Measurements from ENCODE around the gene CTNND2. TPM values are rescaled to one million over a fixed set of nuclear protein-coding genes. Genes with fewer than 3 reads are reported as not detected.

The CTNND2 gene
- total and polyA plus RNA-seq, 9 of the 15 experiments (the other 6 are each of a cell fraction or from before 2014, with no cell fraction given) = 0.03 to 0.35 TPM; not detected in 7

DNA sequence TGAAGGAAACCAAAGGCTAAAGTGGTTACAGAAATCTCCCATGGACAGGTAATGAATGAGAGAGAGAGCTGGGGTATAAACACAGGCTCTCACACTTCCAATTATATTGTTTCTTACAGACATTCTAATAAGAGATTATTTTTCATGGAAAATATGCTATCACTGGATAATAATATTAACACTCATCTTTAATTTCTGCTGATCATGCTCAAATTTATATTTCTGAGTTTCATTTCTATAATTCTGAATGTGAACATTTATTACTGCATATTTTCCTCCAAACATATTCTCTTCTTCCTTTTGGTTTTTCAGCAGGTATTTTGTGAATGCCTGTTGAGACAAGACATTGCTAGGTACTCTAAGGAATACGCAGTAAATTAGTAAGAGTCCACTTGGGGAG, 733.0 kb downstream of the CTNND2 start (continued):
- TF ChIP-seq CHD2 (IDR thresholded peaks at IDR 0.05; ENCODE audit: low read depth, low read length) (no peak), CEBPG (CRISPR knock-in tag; IDR thresholded peaks at IDR 0.05) (no peak), CEBPG (tag; conservative IDR thresholded peaks at IDR 0.05 in 1 of 2, IDR thresholded peaks at IDR 0.05 in 1 of 2) (no peak), ZNF316 (IDR thresholded peaks at IDR 0.05) (peak; percentile 72), ZNF133 (CRISPR knock-in tag; IDR thresholded peaks at IDR 0.05) (no peak), KLF1 (tag; IDR thresholded peaks at IDR 0.05) (no peak), C11orf30 (IDR thresholded peaks at IDR 0.05; ENCODE audit: low read depth) (peak; percentile 45; the same call in 1 of the 2 replicates), FOXJ2 (tag; IDR thresholded peaks at IDR 0.05) (no peak), PCBP1 (IDR thresholded peaks at IDR 0.05; ENCODE audit: low read depth, low read length, poor library complexity, severe bottlenecking) (no peak)
- TF ChIP-seq, protein P1, sequence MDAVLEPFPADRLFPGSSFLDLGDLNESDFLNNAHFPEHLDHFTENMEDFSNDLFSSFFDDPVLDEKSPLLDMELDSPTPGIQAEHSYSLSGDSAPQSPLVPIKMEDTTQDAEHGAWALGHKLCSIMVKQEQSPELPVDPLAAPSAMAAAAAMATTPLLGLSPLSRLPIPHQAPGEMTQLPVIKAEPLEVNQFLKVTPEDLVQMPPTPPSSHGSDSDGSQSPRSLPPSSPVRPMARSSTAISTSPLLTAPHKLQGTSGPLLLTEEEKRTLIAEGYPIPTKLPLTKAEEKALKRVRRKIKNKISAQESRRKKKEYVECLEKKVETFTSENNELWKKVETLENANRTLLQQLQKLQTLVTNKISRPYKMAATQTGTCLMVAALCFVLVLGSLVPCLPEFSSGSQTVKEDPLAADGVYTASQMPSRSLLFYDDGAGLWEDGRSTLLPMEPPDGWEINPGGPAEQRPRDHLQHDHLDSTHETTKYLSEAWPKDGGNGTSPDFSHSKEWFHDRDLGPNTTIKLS (IDR thresholded peaks at IDR 0.05; ENCODE audit: borderline replicate concordance, low read depth) = no peak

DNA sequence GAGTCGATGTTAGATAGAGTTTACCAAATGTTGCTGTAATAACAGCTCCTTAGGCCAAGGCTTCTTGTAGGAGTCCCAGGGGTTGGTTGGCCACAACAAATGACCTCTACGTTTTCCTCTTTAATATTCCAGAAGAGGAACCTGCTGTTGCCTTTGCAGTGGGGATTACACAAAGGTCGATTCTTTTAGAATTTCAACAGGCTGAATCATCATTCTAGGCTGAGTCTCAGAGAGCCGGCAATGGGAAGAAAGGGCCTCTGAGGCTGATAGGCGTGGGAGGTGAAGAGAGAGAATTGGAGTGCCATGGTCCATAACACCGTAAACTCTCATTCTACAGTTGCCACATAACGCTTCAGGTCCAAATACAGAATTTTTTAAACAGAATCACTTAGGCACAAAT, 737.3 kb downstream of the CTNND2 start:
- Histone ChIP-seq H3K27ac (ENCODE audit: extremely low read depth, low read depth, low read length) (no peak overlapping the region), H3K9me3 (replicated peaks; ENCODE audit: control insufficient read depth, insufficient read depth, low read depth, low read length) (no peaks in the 10 kb centered on the region; the same call in 1 of the 2 replicates), H3K36me3 (ENCODE audit: control insufficient read depth, insufficient read depth, low read length) (no peaks in the 10 kb centered on the region), H4K20me1 (replicated peaks; ENCODE audit: control insufficient read depth, insufficient read depth, low read length) (no peaks in the 10 kb centered on the region), H3K4me1 (replicated peaks in 1 of 2; ENCODE audit: control insufficient read depth in 2 of 2, insufficient read depth in 2 of 2, low read length in 2 of 2) (no peaks in the 10 kb centered on the region), H3K4me2 (ENCODE audit: insufficient read depth, low read length) (no peak overlapping the region), H3K9me1 (ENCODE audit: control insufficient read depth, insufficient read depth, low read length) (no peaks in the 10 kb centered on the region), H3K4me3 (no peak overlapping the region), H3K79me2 (ENCODE audit: control insufficient read depth, insufficient read depth, low read length) (no peaks in the 10 kb centered on the region), H2AFZ (ENCODE audit: low read depth, low read length) (no peak overlapping the region), H3K9ac (ENCODE audit: insufficient read depth in 1 of 2, low read depth in 2 of 2, low read length in 2 of 2) (no peak overlapping the region), H3K27me3 (ENCODE audit: control insufficient read depth in 2 of 2, insufficient read depth in 2 of 2, low read length in 2 of 2) (no peaks in the 10 kb centered on the region)
- intact Hi-C loops (cut with micrococcal nuclease) (no loop called here), in situ Hi-C loops (cut with MboI) (loop anchor here (25.0 kb wide), 1 partner anchor 705 kb away; no protein-coding TSS in a partner anchor)
- BruUV-seq (replicated peaks) = no TSS peak
- 0% methylated on average over 7 of the region's 7 CpGs for WGBS (ENCODE audit: insufficient coverage, low coverage, missing lambda C conversion rate)
- ChIA-PET POLR2A (no interaction called here), CTCF (ENCODE audit: low intra/inter-chr PET ratio) (no interaction called here)
- FAIRE-seq (no peak), DNase-seq (ENCODE audit: extremely low read depth in 1 of 4, low spot score in 3 of 4) (no peak), ATAC-seq (no peak)
- TF ChIP-seq ZNF444 (CRISPR knock-in tag; IDR thresholded peaks at IDR 0.05) = no peak
- TF ChIP-seq BRCA1 (IDR thresholded peaks at IDR 0.05) = no peak
- TF ChIP-seq BRCA1 (CRISPR knock-in tag; IDR thresholded peaks at IDR 0.05) = no peak
- TF ChIP-seq FIP1L1 (IDR thresholded peaks at IDR 0.05; ENCODE audit: low read depth, low read length, poor library complexity, severe bottlenecking) = no peak
- TF ChIP-seq NFATC3 (IDR thresholded peaks at IDR 0.05) = no peak
- TF ChIP-seq, protein P2, sequence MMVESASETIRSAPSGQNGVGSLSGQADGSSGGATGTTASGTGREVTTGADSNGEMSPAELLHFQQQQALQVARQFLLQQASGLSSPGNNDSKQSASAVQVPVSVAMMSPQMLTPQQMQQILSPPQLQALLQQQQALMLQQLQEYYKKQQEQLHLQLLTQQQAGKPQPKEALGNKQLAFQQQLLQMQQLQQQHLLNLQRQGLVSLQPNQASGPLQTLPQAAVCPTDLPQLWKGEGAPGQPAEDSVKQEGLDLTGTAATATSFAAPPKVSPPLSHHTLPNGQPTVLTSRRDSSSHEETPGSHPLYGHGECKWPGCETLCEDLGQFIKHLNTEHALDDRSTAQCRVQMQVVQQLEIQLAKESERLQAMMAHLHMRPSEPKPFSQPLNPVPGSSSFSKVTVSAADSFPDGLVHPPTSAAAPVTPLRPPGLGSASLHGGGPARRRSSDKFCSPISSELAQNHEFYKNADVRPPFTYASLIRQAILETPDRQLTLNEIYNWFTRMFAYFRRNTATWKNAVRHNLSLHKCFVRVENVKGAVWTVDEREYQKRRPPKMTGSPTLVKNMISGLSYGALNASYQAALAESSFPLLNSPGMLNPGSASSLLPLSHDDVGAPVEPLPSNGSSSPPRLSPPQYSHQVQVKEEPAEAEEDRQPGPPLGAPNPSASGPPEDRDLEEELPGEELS (CRISPR knock-in tag; IDR thresholded peaks at IDR 0.05; ENCODE audit: borderline replicate concordance) = no peak
- TF ChIP-seq EP300 (IDR thresholded peaks at IDR 0.05; ENCODE audit: low read length) = no peak
- no peak for TF ChIP-seq RNF2 (IDR thresholded peaks at IDR 0.05)
- no peak for TF ChIP-seq ZNF3 (CRISPR knock-in tag; IDR thresholded peaks at IDR 0.05)
- TF ChIP-seq ZNF76 (CRISPR knock-in tag; IDR thresholded peaks at IDR 0.05; ENCODE audit: borderline replicate concordance) = no peak

Measured in K562 (cell line).